Thyroid gland (tissue), 4 donors: ENCODE measurements around the gene SCYL3. TPM values are rescaled to one million over a fixed set of nuclear protein-coding genes. Genes with fewer than 3 reads are reported as not detected.

Source experiments
- DNase-seq, 2 donors: peaks; one replicate each; pipeline ENCODE4 v3.0.0-alpha.2; 2019
- H3K27ac ChIP-seq, 3 donors: fragments of 200-600 bp; sonication (generic); 1 replicate in 2 of 3; 2 replicates in 1 of 3; pipeline ENCODE4 v1.5.1; 2016 to 2019; ENCODE audit warnings: mild to moderate bottlenecking in 1 of 3, moderate library complexity in 1 of 3
- H3K27me3 ChIP-seq: fragments of 200-600 bp; sonication (generic); one replicate; pipeline ENCODE4 v1.5.1; 2019
- H3K36me3 ChIP-seq, 2 donors: fragments of 200-600 bp; sonication (generic); one replicate each; pipeline ENCODE4 v1.5.1; 2016 to 2019
- H3K4me1 ChIP-seq, 2 donors: fragments of 200-600 bp; sonication (generic); one replicate each; pipeline ENCODE4 v1.5.1; 2017 to 2019
- H3K4me3 ChIP-seq, 3 donors: fragments of 200-600 bp; sonication (generic); replicated peaks in 1 of 3; 1 replicate in 2 of 3; 2 replicates in 1 of 3; pipeline ENCODE4 v1.5.1; 2016; ENCODE audit warnings: mild to moderate bottlenecking in 1 of 3
- H3K9me3 ChIP-seq: fragments of 200-600 bp; sonication (generic); one replicate; pipeline ENCODE4 v1.5.1; 2017
- CTCF ChIP-seq, 6 experiments: fragments of 200-600 bp in 3 of 6; fragments of 450-650 bp in 3 of 6; sonication (generic) in 3 of 6; IDR thresholded peaks; one replicate each; pipeline ENCODE4 v1.5.1; 2016 to 2019; ENCODE audit warnings: antibody characterized with exemption in 6 of 6, mild to moderate bottlenecking in 2 of 6, inconsistent platforms in 1 of 6, moderate library complexity in 1 of 6
- POLR2A ChIP-seq, 2 donors: fragments of 450-650 bp; IDR thresholded peaks; one replicate each; pipeline ENCODE4 v1.6.1; 2017; ENCODE audit warnings: antibody characterized with exemption in 2 of 2, mild to moderate bottlenecking in 2 of 2, moderate library complexity in 1 of 2
- WGBS, 2 donors: methylation state at CpG; one replicate each; pipeline ENCODE4 v1.1.5; 2017; 5-methylcytosine and 5-hydroxymethylcytosine counted together
- intact Hi-C: fragments of 100-400 bp; cut with DNase I; formaldehyde crosslinking; loops from one replicate; pipeline ENCODE4 v1.15.1; 2023
- total RNA-seq, 4 donors: library from RNA; depleted of rRNA; stranded (reverse); fragments of >200 nt; gene quantifications; one replicate each; pipeline ENCODE4 v1.2.3, GENCODE V29; 2016

SCYL3 gene
- total RNA-seq, 4 donors from 2014 or later, result 12.9 to 18.3 (median 16.3) TPM

- TF ChIP-seq POLR2A (IDR thresholded peaks at IDR 0.05), result no peak
- no peak for TF ChIP-seq CTCF (IDR thresholded peaks at IDR 0.05)
- WGBS, 2 donors, result 15 to 24% methylated on average over 1 of the region's 1 CpG
- H3K9me3 ChIP-seq, result no peaks in the 10 kb centered on the region
- H3K27me3 ChIP-seq, result no peaks in the 10 kb centered on the region
- no peaks in the 10 kb centered on the region for H3K4me1 ChIP-seq
- no peaks in the 10 kb centered on the region for H3K36me3 ChIP-seq
- no peak overlapping the region for H3K4me3 ChIP-seq
- intact Hi-C loops, result no loop called here
- no peak overlapping the region for H3K27ac ChIP-seq
- DNase-seq, result no peak
Measured at GRCh38 chr1:169929210-169929526, 35.5 kb upstream of the SCYL3 start.

- 38 to 40% methylated on average over 6 of the region's 6 CpGs for WGBS, 2 donors
- no peaks in the 10 kb centered on the region for H3K36me3 ChIP-seq
- no peaks in the 10 kb centered on the region for H3K4me1 ChIP-seq
- H3K27me3 ChIP-seq, result no peaks in the 10 kb centered on the region
- no peak for DNase-seq
- H3K9me3 ChIP-seq, result no peaks in the 10 kb centered on the region
- TF ChIP-seq CTCF (IDR thresholded peaks at IDR 0.05) (peak in 5 of 6 experiments; percentile 24 to 78 (median 68)), POLR2A (IDR thresholded peaks at IDR 0.05) (no peak)
- intact Hi-C loops, result no loop called here
- no peak overlapping the region for H3K4me3 ChIP-seq
- no peak overlapping the region for H3K27ac ChIP-seq
Measured at GRCh38 chr1:169928438-169929209, 34.9 kb upstream of the SCYL3 start.

GRCh38 chr1:169925505-169926482, 32.1 kb upstream of the SCYL3 start:
- no peak for DNase-seq
- H3K4me3 ChIP-seq, result no peak overlapping the region
- no peak overlapping the region for H3K27ac ChIP-seq
- no peaks in the 10 kb centered on the region for H3K36me3 ChIP-seq
- no peaks in the 10 kb centered on the region for H3K27me3 ChIP-seq
- intact Hi-C loops, result no loop called here
- no peaks in the 10 kb centered on the region for H3K4me1 ChIP-seq
- no peaks in the 10 kb centered on the region for H3K9me3 ChIP-seq
- TF ChIP-seq CTCF (IDR thresholded peaks at IDR 0.05) (no peak), POLR2A (IDR thresholded peaks at IDR 0.05) (no peak)
- WGBS, 2 donors, result 70 to 73% methylated on average over 3 of the region's 3 CpGs

- no peak overlapping the region for H3K27ac ChIP-seq
- TF ChIP-seq CTCF (IDR thresholded peaks at IDR 0.05) (no peak), POLR2A (IDR thresholded peaks at IDR 0.05) (no peak)
- H3K4me3 ChIP-seq, result no peak overlapping the region
- no peaks in the 10 kb centered on the region for H3K4me1 ChIP-seq
- no peak for DNase-seq
- intact Hi-C loops, result no loop called here
- WGBS, 2 donors, result 76 to 77% methylated on average over 2 of the region's 2 CpGs
- H3K27me3 ChIP-seq, result no peaks in the 10 kb centered on the region
- no peaks in the 10 kb centered on the region for H3K36me3 ChIP-seq
- H3K9me3 ChIP-seq, result no peaks in the 10 kb centered on the region
Measured at GRCh38 chr1:169924829-169925228, 31.1 kb upstream of the SCYL3 start.

- Histone ChIP-seq H3K4me1 (no peaks in the 10 kb centered on the region), H3K4me3 (no peak overlapping the region), H3K27me3 (no peaks in the 10 kb centered on the region), H3K36me3 (no peaks in the 10 kb centered on the region), H3K27ac (no peak overlapping the region), H3K9me3 (no peaks in the 10 kb centered on the region)
- intact Hi-C loops, result no loop called here
- TF ChIP-seq POLR2A (IDR thresholded peaks at IDR 0.05) (no peak), CTCF (IDR thresholded peaks at IDR 0.05) (no peak)
- no peak for DNase-seq
- WGBS, 2 donors, result 94 to 97% methylated on average over 2 of the region's 2 CpGs
Measured at GRCh38 chr1:169924063-169924462, 30.4 kb upstream of the SCYL3 start.
